Activated T-cell treated with anti-CD3 and anti-CD28 coated beads for 4 hours (primary cell): Measurements from ENCODE around the gene TMPRSS4.

Experiments used
- DNase-seq: peaks from one replicate; pipeline ENCODE4 v3.0.0-alpha.2; 2020

TMPRSS4 gene

GRCh38 chr11:118157186-118157895 is 80.5 kb downstream of the TMPRSS4 start:
- no peak for DNase-seq

GRCh38 chr11:118161786-118162185 is 84.9 kb downstream of the TMPRSS4 start:
- DNase-seq: no peak

- DNase-seq: no peak
These were observed 86.0 kb downstream of the TMPRSS4 start for GRCh38 chr11:118162846-118163245.

GRCh38 chr11:118163494-118163893 is 86.6 kb downstream of the TMPRSS4 start:
- DNase-seq: no peak

- DNase-seq: no peak
These were observed 88.0 kb downstream of the TMPRSS4 start for GRCh38 chr11:118164885-118165284.

- DNase-seq: no peak
These were observed 89.8 kb downstream of the TMPRSS4 start for GRCh38 chr11:118166641-118167040.

GRCh38 chr11:118167253-118167652 is 90.4 kb downstream of the TMPRSS4 start:
- DNase-seq: no peak

GRCh38 chr11:118167906-118168305 is 91.0 kb downstream of the TMPRSS4 start:
- no peak for DNase-seq

- no peak for DNase-seq
These were observed 91.4 kb downstream of the TMPRSS4 start for GRCh38 chr11:118168316-118168715.

GRCh38 chr11:118168751-118169150 is 91.9 kb downstream of the TMPRSS4 start:
- DNase-seq: no peak

- no peak for DNase-seq
These were observed 92.6 kb downstream of the TMPRSS4 start for GRCh38 chr11:118169300-118170140.

- DNase-seq: no peak
These were observed 93.4 kb downstream of the TMPRSS4 start for GRCh38 chr11:118170231-118170630.

- DNase-seq: no peak
These were observed 94.0 kb downstream of the TMPRSS4 start for GRCh38 chr11:118170882-118171268.
